K562 (cell line): ENCODE results near the gene HNF4A. TPM values are rescaled to one million over a fixed set of nuclear protein-coding genes. Genes with fewer than 3 reads are reported as not detected.

ENCODE experiments used
- ATAC-seq: fragments of 200-7000 bp; cut with Tn5 transposase; 3 replicates; pipeline ENCODE4 v1.9.1; 2020; ENCODE audit warnings: moderate library complexity
- BruUV-seq: library from RNA; stranded (reverse); fragments of 400-500 nt; replicated peaks from 2 replicates; lab custom pipeline; 2021; lab: Mats Ljungman, UMichigan
- CTCF ChIA-PET: fragments of 300-600 bp; formaldehyde crosslinking; extraction: SDS; loops from one replicate; lab custom pipeline; 2021; ENCODE audit warnings: low intra/inter-chr PET ratio; lab: Yijun Ruan, JAX
- POLR2A ChIA-PET: fragments of 300-600, 350-650 bp; sonication (Branson Sonifier 250); formaldehyde crosslinking; extraction: SDS; loops from one replicate; lab custom pipeline; 2021; ENCODE audit warnings: antibody characterized with exemption, inconsistent platforms; lab: Yijun Ruan, JAX
- DNase-seq, 4 experiments: peaks; one replicate each; pipeline versions ENCODE4 v3.0.0 to v3.0.0-alpha.2; 2011 to 2018; ENCODE audit warnings: low spot score in 3 of 4, mixed read lengths in 3 of 4; ENCODE audit errors: extremely low read depth in 1 of 4
- FAIRE-seq: peaks from 2 replicates; lab custom pipeline; 2011; peaks lifted over from hg19 to GRCh38; lab: Jason Lieb, UNC
- H2AFZ ChIP-seq: 2 replicates; pipeline ENCODE4 v1.6.0; 2011; ENCODE audit warnings: low read depth, low read length, control low read depth, inconsistent platforms
- H3K27ac ChIP-seq: fragments of 200-600 bp; 3 replicates; pipeline ENCODE4 v1.8.0; 2011; ENCODE audit warnings: low read depth, mild to moderate bottlenecking, control low read depth, inconsistent platforms, low read length, moderate library complexity, mixed read lengths; ENCODE audit errors: extremely low read depth
- H3K27me3 ChIP-seq, 2 experiments: fragments of 300-600 bp in 1 of 2; 2 replicates in 1 of 2; 3 replicates in 1 of 2; pipeline versions ENCODE4 v1.6.0 to v1.8.0; 2011; ENCODE audit warnings: inconsistent platforms in 2 of 2, low read length in 2 of 2, mild to moderate bottlenecking in 1 of 2, mixed read lengths in 1 of 2, moderate library complexity in 1 of 2; ENCODE audit not compliant: control insufficient read depth in 2 of 2, insufficient read depth in 2 of 2
- H3K36me3 ChIP-seq: fragments of 300-600 bp; 3 replicates; pipeline ENCODE4 v1.8.0; 2011; ENCODE audit warnings: mild to moderate bottlenecking, low read length, inconsistent platforms; ENCODE audit not compliant: control insufficient read depth, insufficient read depth
- H3K4me1 ChIP-seq, 2 experiments: fragments of 200-600 bp in 1 of 2; replicated peaks in 1 of 2; 2 replicates in 1 of 2; 3 replicates in 1 of 2; pipeline versions ENCODE4 v1.5.1 to v1.8.0; 2011; ENCODE audit warnings: inconsistent platforms in 2 of 2, low read length in 2 of 2, mild to moderate bottlenecking in 1 of 2, mixed read lengths in 1 of 2, moderate library complexity in 1 of 2; ENCODE audit not compliant: control insufficient read depth in 2 of 2, insufficient read depth in 2 of 2
- H3K4me2 ChIP-seq: 2 replicates; pipeline ENCODE4 v1.6.1; 2011; ENCODE audit warnings: low read length, control low read depth, inconsistent platforms, mixed read lengths; ENCODE audit not compliant: insufficient read depth
- H3K4me3 ChIP-seq: fragments of 200-600 bp; sonication (generic), shearing (Covaris generic); 2 replicates; pipeline ENCODE4 v1.5.1; 2016; ENCODE audit warnings: control low read depth, inconsistent platforms
- H3K79me2 ChIP-seq: fragments of 200-600 bp; 3 replicates; pipeline ENCODE4 v1.8.0; 2011; ENCODE audit warnings: low read length, inconsistent platforms; ENCODE audit not compliant: control insufficient read depth, insufficient read depth
- H3K9ac ChIP-seq, 2 experiments: 2 replicates each; pipeline versions ENCODE4 v1.6.0 to v1.6.1; 2011; ENCODE audit warnings: low read depth in 2 of 2, low read length in 2 of 2, control low read depth in 1 of 2, inconsistent platforms in 1 of 2, mild to moderate bottlenecking in 1 of 2, mixed read lengths in 1 of 2; ENCODE audit not compliant: insufficient read depth in 1 of 2
- H3K9me1 ChIP-seq: one replicate; pipeline ENCODE4 v1.6.0; 2011; ENCODE audit warnings: inconsistent platforms, mild to moderate bottlenecking, low read length, moderate library complexity; ENCODE audit not compliant: control insufficient read depth, insufficient read depth
- H3K9me3 ChIP-seq: replicated peaks from 2 replicates; pipeline ENCODE4 v1.5.1; 2011; ENCODE audit warnings: low read depth, low read length, inconsistent platforms; ENCODE audit not compliant: control insufficient read depth, insufficient read depth
- H4K20me1 ChIP-seq: replicated peaks from 2 replicates; pipeline ENCODE4 v1.6.1; 2011; ENCODE audit warnings: low read length, inconsistent platforms, mixed read lengths; ENCODE audit not compliant: control insufficient read depth, insufficient read depth
- L3MBTL2 ChIP-seq: fragments of 450-650 bp; IDR thresholded peaks from 2 replicates; pipeline ENCODE4 v1.6.1; 2016; ENCODE audit warnings: mild to moderate bottlenecking, moderate library complexity
- SNIP1 ChIP-seq: fragments of 450-650 bp; IDR thresholded peaks from 2 replicates; pipeline ENCODE4 v1.7.1; 2017; ENCODE audit warnings: low read depth, mild to moderate bottlenecking
- ZNF584 ChIP-seq: fragments of 200-800 bp; sonication (Bioruptor generic); IDR thresholded peaks from 2 replicates; pipeline ENCODE4 v1.6.1; 2016; ENCODE audit warnings: low read depth, mild to moderate bottlenecking, missing genetic modification characterization, missing compliant biosample characterization
- WGBS: fragments of 100-300 bp; shearing (Covaris generic); methylation state at CpG from one replicate; pipeline ENCODE4 v1.1.6; 2016; ENCODE audit warnings: low coverage, mixed read lengths; ENCODE audit not compliant: insufficient coverage; ENCODE audit errors: missing lambda C conversion rate; 5-methylcytosine and 5-hydroxymethylcytosine counted together
- in situ Hi-C: fragments of 300-500 bp; cut with MboI; formaldehyde crosslinking; loops from 4 replicates; pipeline ENCODE4 v1.15.0; 2018; ENCODE audit warnings: inconsistent platforms, mixed read lengths
- intact Hi-C: fragments of 100-400 bp; cut with micrococcal nuclease; formaldehyde crosslinking; loops from 2 replicates; pipeline ENCODE4 v1.14.2; 2022
- polyA plus RNA-seq, 8 experiments: library from polyadenylated mRNA; depleted of rRNA in 4 of 8; stranded (reverse) in 5 of 8; unstranded in 3 of 8; fragments of >200 nt; fragmentation: Nextera tagmentation in 2 of 8; fragmentation: Illumina TruSeq in 1 of 8; extraction: Ambion mirVana in 2 of 8; extraction: Trizol in 1 of 8; gene quantifications; 2 replicates each; pipeline versions ENCODE4 v1.2.1 to v1.2.3, GENCODE V29; 2011 to 2014; ENCODE audit warnings: inconsistent platforms in 1 of 8, missing spikeins in 1 of 8
- total RNA-seq, 7 experiments: library from RNA; depleted of rRNA in 6 of 7; stranded (reverse); fragments of >200 nt in 6 of 7; fragmentation: Illumina TruSeq in 2 of 7; extraction: Trizol in 2 of 7; gene quantifications; 2 replicates each; pipeline versions ENCODE4 v1.2.1 to v1.2.3, GENCODE V29; 2011 to 2021; ENCODE audit warnings: low replicate concordance in 1 of 7
- TF ChIP-seq, protein P1 (sequence below): IDR thresholded peaks from 2 replicates; pipeline ENCODE4 v1.6.1; 2012; ENCODE audit warnings: low read depth, low read length, improper control_type of control experiment, borderline replicate concordance
- TF ChIP-seq, protein P2 (sequence below): fragments of 450-650 bp; IDR thresholded peaks from 2 replicates; pipeline ENCODE4 v1.6.1; 2016; ENCODE audit warnings: mild to moderate bottlenecking, moderate library complexity

The HNF4A gene
- total and polyA plus RNA-seq, 9 of the 15 experiments (the other 6 are each of a cell fraction or from before 2014, with no cell fraction given), result 0.03 to 0.27 (median 0.08) TPM; not detected in 5

GRCh38 chr20:44407402-44408184 lies 52.1 kb downstream of the HNF4A start:
- Histone ChIP-seq H3K9me1 (no peaks in the 10 kb centered on the region), H3K9ac (no peak overlapping the region; a peak in 1 of 4 replicates), H3K36me3 (no peaks in the 10 kb centered on the region), H3K4me3 (no peak overlapping the region), H3K79me2 (no peaks in the 10 kb centered on the region), H3K4me1 (peaks cover 12 to 15% of the 10 kb centered on the region in 2 experiments; a peak in 4 of 5 replicates), H2AFZ (peak overlapping the region; percentile 32), H3K27me3 (peaks cover 7 to 23% of the 10 kb centered on the region in 2 experiments; a peak in 3 of 5 replicates), H4K20me1 (no peaks in the 10 kb centered on the region; the same call in 1 of the 2 replicates), H3K9me3 (no peaks in the 10 kb centered on the region), H3K27ac (no peak overlapping the region), H3K4me2 (peak overlapping the region; percentile 45)
- BruUV-seq, result no TSS peak
- ChIA-PET CTCF (interaction anchor here (0.6 to 1.0 kb wide), 2 partner anchors 19 to 210 kb away, joined by 3 to 7 read pairs; no protein-coding TSS in a partner anchor), POLR2A (interaction anchor here (0.5 to 1.3 kb wide), 6 partner anchors 9 to 627 kb away, joined by 3 to 7 read pairs (median 3); no protein-coding TSS in a partner anchor)
- ATAC-seq (peak; percentile 95), FAIRE-seq (peak; percentile 91), DNase-seq (peak; percentile 85 to 88 (median 88))
- WGBS, result 12% methylated on average over 14 of the region's 14 CpGs
- intact Hi-C loops, result no loop called here
- in situ Hi-C loops, result no loop called here
- TF ChIP-seq SNIP1 (no peak), L3MBTL2 (peak; percentile 41; the same call in 1 of the 2 replicates), ZNF584 (CRISPR knock-in tag) (peak; percentile 54; the same call in 1 of the 2 replicates)
- TF ChIP-seq, protein P1, sequence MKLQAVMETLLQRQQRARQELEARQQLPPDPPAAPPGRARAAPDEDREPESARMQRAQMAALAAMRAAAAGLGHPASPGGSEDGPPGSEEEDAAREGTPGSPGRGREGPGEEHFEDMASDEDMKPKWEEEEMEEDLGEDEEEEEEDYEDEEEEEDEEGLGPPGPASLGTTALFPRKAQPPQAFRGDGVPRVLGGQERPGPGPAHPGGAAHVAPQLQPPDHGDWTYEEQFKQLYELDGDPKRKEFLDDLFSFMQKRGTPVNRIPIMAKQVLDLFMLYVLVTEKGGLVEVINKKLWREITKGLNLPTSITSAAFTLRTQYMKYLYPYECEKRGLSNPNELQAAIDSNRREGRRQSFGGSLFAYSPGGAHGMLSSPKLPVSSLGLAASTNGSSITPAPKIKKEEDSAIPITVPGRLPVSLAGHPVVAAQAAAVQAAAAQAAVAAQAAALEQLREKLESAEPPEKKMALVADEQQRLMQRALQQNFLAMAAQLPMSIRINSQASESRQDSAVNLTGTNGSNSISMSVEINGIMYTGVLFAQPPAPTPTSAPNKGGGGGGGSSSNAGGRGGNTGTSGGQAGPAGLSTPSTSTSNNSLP, result no peak
- TF ChIP-seq, protein P2, sequence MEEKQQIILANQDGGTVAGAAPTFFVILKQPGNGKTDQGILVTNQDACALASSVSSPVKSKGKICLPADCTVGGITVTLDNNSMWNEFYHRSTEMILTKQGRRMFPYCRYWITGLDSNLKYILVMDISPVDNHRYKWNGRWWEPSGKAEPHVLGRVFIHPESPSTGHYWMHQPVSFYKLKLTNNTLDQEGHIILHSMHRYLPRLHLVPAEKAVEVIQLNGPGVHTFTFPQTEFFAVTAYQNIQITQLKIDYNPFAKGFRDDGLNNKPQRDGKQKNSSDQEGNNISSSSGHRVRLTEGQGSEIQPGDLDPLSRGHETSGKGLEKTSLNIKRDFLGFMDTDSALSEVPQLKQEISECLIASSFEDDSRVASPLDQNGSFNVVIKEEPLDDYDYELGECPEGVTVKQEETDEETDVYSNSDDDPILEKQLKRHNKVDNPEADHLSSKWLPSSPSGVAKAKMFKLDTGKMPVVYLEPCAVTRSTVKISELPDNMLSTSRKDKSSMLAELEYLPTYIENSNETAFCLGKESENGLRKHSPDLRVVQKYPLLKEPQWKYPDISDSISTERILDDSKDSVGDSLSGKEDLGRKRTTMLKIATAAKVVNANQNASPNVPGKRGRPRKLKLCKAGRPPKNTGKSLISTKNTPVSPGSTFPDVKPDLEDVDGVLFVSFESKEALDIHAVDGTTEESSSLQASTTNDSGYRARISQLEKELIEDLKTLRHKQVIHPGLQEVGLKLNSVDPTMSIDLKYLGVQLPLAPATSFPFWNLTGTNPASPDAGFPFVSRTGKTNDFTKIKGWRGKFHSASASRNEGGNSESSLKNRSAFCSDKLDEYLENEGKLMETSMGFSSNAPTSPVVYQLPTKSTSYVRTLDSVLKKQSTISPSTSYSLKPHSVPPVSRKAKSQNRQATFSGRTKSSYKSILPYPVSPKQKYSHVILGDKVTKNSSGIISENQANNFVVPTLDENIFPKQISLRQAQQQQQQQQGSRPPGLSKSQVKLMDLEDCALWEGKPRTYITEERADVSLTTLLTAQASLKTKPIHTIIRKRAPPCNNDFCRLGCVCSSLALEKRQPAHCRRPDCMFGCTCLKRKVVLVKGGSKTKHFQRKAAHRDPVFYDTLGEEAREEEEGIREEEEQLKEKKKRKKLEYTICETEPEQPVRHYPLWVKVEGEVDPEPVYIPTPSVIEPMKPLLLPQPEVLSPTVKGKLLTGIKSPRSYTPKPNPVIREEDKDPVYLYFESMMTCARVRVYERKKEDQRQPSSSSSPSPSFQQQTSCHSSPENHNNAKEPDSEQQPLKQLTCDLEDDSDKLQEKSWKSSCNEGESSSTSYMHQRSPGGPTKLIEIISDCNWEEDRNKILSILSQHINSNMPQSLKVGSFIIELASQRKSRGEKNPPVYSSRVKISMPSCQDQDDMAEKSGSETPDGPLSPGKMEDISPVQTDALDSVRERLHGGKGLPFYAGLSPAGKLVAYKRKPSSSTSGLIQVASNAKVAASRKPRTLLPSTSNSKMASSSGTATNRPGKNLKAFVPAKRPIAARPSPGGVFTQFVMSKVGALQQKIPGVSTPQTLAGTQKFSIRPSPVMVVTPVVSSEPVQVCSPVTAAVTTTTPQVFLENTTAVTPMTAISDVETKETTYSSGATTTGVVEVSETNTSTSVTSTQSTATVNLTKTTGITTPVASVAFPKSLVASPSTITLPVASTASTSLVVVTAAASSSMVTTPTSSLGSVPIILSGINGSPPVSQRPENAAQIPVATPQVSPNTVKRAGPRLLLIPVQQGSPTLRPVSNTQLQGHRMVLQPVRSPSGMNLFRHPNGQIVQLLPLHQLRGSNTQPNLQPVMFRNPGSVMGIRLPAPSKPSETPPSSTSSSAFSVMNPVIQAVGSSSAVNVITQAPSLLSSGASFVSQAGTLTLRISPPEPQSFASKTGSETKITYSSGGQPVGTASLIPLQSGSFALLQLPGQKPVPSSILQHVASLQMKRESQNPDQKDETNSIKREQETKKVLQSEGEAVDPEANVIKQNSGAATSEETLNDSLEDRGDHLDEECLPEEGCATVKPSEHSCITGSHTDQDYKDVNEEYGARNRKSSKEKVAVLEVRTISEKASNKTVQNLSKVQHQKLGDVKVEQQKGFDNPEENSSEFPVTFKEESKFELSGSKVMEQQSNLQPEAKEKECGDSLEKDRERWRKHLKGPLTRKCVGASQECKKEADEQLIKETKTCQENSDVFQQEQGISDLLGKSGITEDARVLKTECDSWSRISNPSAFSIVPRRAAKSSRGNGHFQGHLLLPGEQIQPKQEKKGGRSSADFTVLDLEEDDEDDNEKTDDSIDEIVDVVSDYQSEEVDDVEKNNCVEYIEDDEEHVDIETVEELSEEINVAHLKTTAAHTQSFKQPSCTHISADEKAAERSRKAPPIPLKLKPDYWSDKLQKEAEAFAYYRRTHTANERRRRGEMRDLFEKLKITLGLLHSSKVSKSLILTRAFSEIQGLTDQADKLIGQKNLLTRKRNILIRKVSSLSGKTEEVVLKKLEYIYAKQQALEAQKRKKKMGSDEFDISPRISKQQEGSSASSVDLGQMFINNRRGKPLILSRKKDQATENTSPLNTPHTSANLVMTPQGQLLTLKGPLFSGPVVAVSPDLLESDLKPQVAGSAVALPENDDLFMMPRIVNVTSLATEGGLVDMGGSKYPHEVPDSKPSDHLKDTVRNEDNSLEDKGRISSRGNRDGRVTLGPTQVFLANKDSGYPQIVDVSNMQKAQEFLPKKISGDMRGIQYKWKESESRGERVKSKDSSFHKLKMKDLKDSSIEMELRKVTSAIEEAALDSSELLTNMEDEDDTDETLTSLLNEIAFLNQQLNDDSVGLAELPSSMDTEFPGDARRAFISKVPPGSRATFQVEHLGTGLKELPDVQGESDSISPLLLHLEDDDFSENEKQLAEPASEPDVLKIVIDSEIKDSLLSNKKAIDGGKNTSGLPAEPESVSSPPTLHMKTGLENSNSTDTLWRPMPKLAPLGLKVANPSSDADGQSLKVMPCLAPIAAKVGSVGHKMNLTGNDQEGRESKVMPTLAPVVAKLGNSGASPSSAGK, result peak; percentile 27; the same call in 1 of the 2 replicates
